GM21360 (cell line): ENCODE data around the gene CWC27.

ENCODE experiments used
- ATAC-seq: cut with Tn5 transposase; IDR thresholded peaks from one replicate; pipeline ENCODE4 v1.9.1; 2021; ENCODE audit warnings: mild to moderate bottlenecking, moderate library complexity; ENCODE audit not compliant: unreplicated experiment

CWC27 gene

DNA sequence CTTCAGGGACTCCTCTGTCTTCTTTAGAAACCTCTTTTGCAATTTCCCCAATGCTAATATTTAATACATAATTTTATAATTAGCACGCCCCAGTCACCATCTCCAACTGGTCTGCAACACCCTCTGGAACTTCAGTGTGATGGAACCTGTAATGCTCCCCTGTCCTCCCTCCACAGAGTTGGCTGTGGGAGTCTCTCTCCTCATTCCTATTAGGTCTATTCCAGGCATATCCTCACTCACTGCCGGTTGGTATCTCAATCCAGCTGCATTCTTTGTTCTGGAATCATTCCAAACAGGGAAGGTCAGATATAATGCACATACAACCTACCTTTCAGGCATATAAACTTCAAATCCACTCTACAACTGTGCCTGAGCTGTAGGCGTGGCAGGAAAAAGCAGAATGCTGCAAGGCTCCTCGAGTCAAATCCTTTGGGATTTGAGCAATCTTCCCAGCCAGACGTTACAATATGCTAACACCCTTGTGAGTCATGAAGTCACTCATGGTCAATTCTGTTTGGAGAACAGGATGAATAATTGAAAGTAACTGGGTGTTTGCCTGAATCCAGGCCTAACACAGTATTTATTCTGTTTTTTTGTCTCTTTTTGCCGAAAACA lies 293.8 kb downstream of the CWC27 start:
- no peak for ATAC-seq

DNA sequence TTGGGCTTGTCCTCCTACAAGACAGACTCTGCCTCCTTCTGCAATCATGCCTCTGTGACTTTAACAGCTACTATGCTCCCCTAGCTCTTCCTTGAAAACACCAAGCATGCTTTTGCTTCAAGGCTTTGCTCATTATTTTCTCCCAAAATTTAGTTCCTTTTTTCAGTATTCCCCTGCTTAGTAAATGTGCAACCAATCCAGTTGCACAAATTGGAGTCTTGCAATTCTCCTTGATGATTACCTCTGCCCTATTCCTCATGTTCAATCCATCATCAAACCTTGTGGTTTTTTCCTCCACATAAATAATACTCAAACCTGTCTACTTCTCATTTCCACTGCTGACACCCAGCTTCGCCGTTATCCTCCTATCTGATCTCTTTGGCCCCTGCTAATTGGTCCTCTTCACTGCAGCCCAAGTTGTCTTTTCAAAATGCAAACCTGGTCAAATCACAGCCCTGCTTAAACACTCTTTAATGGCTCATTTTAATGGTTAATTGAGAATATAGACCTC lies 296.3 kb downstream of the CWC27 start:
- no peak for ATAC-seq

- ATAC-seq: peak; percentile 67
These were observed 297.8 kb downstream of the CWC27 start for GRCh38 chr5:65066387-65067146.

- ATAC-seq: no peak
These were observed 298.4 kb downstream of the CWC27 start for GRCh38 chr5:65067147-65067506.
